Karpas-422 (cell line): ENCODE measurements around the gene TUSC2. TPM values are rescaled to one million over a fixed set of nuclear protein-coding genes. Genes with fewer than 3 reads are reported as not detected.

Source experiments
- DNase-seq: peaks from one replicate; pipeline ENCODE4 v3.0.0-alpha.2; 2015
- H2AFZ ChIP-seq: fragments of 200-600 bp; sonication (generic); 2 replicates; pipeline ENCODE4 v1.6.1; 2014; ENCODE audit warnings: antibody characterized with exemption, low read length, mixed read lengths
- H3K27ac ChIP-seq: fragments of 200-600 bp; sonication (generic); 2 replicates; pipeline ENCODE4 v1.5.1; 2014; ENCODE audit warnings: mild to moderate bottlenecking, low read length, moderate library complexity
- H3K27me3 ChIP-seq: fragments of 200-600 bp; sonication (generic); 2 replicates; pipeline ENCODE4 v1.6.1; 2014; ENCODE audit warnings: low read length, mixed read lengths
- H3K36me3 ChIP-seq: fragments of 200-600 bp; sonication (generic); 2 replicates; pipeline ENCODE4 v1.6.1; 2014; ENCODE audit warnings: low read length, mixed read lengths; ENCODE audit not compliant: insufficient read depth
- H3K4me1 ChIP-seq: fragments of 200-600 bp; sonication (generic); 2 replicates; pipeline ENCODE4 v1.6.1; 2014; ENCODE audit warnings: mild to moderate bottlenecking, low read length, mixed read lengths
- H3K4me2 ChIP-seq: fragments of 200-600 bp; sonication (generic); 2 replicates; pipeline ENCODE4 v1.6.1; 2014; ENCODE audit warnings: low read length, low read depth, mild to moderate bottlenecking; ENCODE audit not compliant: poor library complexity, severe bottlenecking
- H3K4me3 ChIP-seq: fragments of 200-600 bp; sonication (generic); 2 replicates; pipeline ENCODE4 v1.5.1; 2014; ENCODE audit warnings: mild to moderate bottlenecking, antibody characterized with exemption, low read length, mixed read lengths
- H3K79me2 ChIP-seq: fragments of 200-600 bp; sonication (generic); 2 replicates; pipeline ENCODE4 v1.6.1; 2014; ENCODE audit warnings: mild to moderate bottlenecking, low read length, mixed read lengths
- H3K9ac ChIP-seq: fragments of 200-600 bp; sonication (generic); 2 replicates; pipeline ENCODE4 v1.6.0; 2014; ENCODE audit warnings: low read length
- H3K9me2 ChIP-seq: fragments of 200-600 bp; sonication (generic), shearing (Covaris generic); replicated peaks from 2 replicates; pipeline ENCODE4 v1.6.0; 2014; ENCODE audit warnings: mild to moderate bottlenecking, low read length, moderate library complexity; ENCODE audit not compliant: insufficient read depth
- H3K9me3 ChIP-seq: fragments of 300-700, 200-600 bp; sonication (generic); 2 replicates; pipeline ENCODE4 v1.6.1; 2014; ENCODE audit warnings: low read length, mixed read lengths
- H4K20me1 ChIP-seq: fragments of 200-600 bp; sonication (generic); 2 replicates; pipeline ENCODE4 v1.6.1; 2014; ENCODE audit warnings: mild to moderate bottlenecking, antibody characterized with exemption, low read length, low read depth; ENCODE audit not compliant: insufficient read depth
- total RNA-seq: library from RNA; depleted of rRNA; stranded (reverse); fragments of >200 nt; shearing (Covaris generic); gene quantifications from 2 replicates; pipeline ENCODE4 v1.2.3, GENCODE V29; 2014; ENCODE audit warnings: low replicate concordance; rRNA removed

Gene TUSC2, protein sequence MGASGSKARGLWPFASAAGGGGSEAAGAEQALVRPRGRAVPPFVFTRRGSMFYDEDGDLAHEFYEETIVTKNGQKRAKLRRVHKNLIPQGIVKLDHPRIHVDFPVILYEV
- 38.1 and 49.6 TPM in 2 replicates for total RNA-seq

DNA sequence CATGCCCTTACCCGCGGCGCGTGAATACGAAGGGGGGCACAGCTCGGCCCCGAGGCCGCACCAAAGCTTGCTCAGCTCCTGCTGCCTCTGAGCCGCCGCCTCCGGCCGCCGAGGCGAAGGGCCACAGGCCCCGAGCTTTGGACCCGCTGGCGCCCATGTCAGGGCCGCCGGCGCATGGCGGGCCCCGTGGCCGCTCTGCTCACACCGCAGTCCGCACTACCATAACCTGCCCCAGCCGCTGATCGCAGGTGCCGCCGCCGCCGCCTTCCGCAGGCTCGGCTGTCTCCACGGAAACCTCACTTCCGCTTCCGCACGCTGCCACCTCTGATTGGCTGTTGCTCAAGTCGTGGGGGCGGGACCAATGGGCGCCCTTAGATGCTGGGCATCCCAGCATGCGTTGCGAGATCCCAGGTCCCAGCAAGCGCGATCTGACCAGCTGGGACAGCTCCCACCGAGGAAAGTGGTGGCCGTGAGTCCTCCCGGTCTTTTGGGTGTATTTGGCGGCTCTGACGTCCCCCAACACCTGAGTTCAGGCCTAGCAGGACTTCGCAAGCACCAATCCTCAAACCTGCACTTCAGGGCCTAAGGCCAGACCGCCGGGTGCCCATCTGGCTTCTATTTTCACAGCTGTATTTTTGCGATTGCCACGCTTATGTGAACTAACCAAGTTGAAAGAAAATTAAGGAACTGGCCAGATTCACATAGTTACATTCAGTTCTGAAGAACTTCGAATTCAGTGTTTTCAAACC, at the start of gene TUSC2:
Gene TUSC2 (minus strand): TSS at position 281 of the 749 bp plus-strand sequence. CDS start 124 bp downstream, at position 157.
- no peaks in the 10 kb centered on the region for H3K9me2 ChIP-seq
- H3K4me3 ChIP-seq: peak within 1 kb of the TSS; percentile 94
- H3K27me3 ChIP-seq: no peaks in the 10 kb centered on the region
- peaks cover 39% of the 10 kb centered on the region for H3K4me1 ChIP-seq
- H3K36me3 ChIP-seq: peaks cover 27% of the 10 kb centered on the region; the same call in 1 of the 2 replicates
- H3K9me3 ChIP-seq: no peaks in the 10 kb centered on the region
- peak; percentile 99 for DNase-seq
- H3K27ac ChIP-seq: peak within 1 kb of the TSS; percentile 48
- peak within 1 kb of the TSS; percentile 90 for H3K9ac ChIP-seq
- peaks cover 6% of the 10 kb centered on the region; the same call in 1 of the 2 replicates for H4K20me1 ChIP-seq
- H3K79me2 ChIP-seq: peaks cover 22% of the 10 kb centered on the region
- no peak within 1 kb of the TSS for H2AFZ ChIP-seq
- H3K4me2 ChIP-seq: peak within 1 kb of the TSS; percentile 82

DNA sequence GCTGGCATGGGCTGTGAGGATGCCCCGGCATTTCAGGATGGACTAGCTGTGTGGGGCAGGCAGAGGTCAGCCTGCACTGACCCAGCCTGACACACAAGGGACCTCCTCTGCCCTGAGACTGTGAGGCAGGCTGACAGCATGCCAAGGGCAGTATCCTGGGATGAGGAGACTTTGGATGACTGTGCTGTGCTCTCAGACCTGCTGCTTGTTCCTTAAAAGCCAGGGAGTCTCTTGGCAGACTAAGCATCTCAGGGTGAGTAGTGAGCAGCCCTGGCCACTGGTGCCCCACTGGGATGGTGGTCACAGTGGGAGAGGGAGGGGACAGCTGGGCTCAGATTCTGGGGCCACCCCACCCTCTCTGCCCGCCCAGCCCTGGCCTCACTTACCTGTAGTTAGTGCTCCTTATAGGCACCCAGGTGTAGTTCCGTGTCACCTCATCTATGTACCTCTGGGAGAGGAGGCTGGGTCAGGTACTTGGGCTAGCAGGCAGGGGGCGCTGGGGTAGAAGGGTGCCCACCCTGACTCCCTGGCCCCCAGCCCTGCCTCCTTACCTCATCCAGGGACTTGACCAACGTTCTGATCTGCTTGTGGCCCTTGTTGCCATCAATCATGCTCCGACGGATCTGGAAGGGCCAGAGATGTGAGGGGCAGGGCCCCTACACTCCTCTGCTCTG, 47.4 kb upstream of the TUSC2 start:
- H3K27me3 ChIP-seq: no peaks in the 10 kb centered on the region
- H3K4me1 ChIP-seq: no peaks in the 10 kb centered on the region
- no peaks in the 10 kb centered on the region for H3K9me2 ChIP-seq
- no peak overlapping the region for H2AFZ ChIP-seq
- no peak overlapping the region for H3K9ac ChIP-seq
- no peak overlapping the region for H3K4me3 ChIP-seq
- no peak overlapping the region for H3K27ac ChIP-seq
- no peak overlapping the region for H3K4me2 ChIP-seq
- no peaks in the 10 kb centered on the region for H3K9me3 ChIP-seq
- H3K79me2 ChIP-seq: no peaks in the 10 kb centered on the region
- peak; percentile 61 for DNase-seq
- no peaks in the 10 kb centered on the region for H3K36me3 ChIP-seq
- H4K20me1 ChIP-seq: no peaks in the 10 kb centered on the region

DNA sequence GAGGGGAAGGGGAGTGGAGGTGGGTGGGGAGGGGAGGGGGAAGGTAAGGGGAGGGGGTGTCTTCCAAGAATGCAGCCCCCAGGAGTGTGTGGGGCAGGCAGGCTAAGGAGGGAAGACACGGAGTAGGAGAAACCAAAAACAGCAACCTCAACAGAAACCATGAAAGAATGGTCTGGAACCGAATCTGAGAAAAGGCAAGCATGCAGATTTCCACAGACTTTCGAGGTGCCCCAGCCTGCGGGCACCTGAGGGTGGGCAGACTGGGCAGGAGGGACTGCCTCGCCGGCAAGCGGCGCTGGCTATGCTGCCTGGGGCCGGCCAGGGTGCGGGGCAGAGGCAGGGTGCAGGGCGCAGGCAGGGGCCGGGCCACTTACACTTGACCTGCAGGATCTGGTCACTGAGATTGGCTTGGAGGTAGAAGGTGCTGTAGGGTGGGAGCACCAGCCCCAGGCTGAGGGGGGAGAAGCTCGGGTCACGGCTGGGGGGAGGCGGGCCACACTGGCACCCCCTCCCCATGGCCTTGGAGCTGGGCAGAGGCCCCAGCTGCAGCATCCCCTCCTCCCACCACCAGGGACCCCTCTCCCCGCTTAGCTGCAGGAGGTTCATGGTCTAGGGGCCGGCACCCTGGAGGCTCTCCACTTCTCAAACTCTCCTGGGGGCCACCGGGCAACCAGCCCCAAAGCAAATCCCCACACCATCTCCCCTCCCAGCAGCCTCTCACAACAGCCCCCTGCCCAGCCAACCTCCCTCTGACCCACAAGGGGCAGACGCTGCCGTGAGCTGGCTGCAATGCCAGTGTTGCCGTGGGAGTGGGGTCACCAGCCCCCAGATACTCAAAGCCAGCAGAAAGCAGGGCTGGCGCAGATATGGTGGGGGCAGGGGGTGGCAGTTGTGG, 46.6 kb upstream of the TUSC2 start:
- Histone ChIP-seq H3K27me3 (no peaks in the 10 kb centered on the region), H3K79me2 (no peaks in the 10 kb centered on the region), H3K27ac (no peak overlapping the region), H3K9me3 (no peaks in the 10 kb centered on the region), H3K4me2 (no peak overlapping the region), H3K36me3 (no peaks in the 10 kb centered on the region), H3K4me1 (no peaks in the 10 kb centered on the region), H3K4me3 (no peak overlapping the region), H4K20me1 (no peaks in the 10 kb centered on the region), H3K9me2 (no peaks in the 10 kb centered on the region), H3K9ac (no peak overlapping the region), H2AFZ (no peak overlapping the region)
- DNase-seq: peak; percentile 32

DNA sequence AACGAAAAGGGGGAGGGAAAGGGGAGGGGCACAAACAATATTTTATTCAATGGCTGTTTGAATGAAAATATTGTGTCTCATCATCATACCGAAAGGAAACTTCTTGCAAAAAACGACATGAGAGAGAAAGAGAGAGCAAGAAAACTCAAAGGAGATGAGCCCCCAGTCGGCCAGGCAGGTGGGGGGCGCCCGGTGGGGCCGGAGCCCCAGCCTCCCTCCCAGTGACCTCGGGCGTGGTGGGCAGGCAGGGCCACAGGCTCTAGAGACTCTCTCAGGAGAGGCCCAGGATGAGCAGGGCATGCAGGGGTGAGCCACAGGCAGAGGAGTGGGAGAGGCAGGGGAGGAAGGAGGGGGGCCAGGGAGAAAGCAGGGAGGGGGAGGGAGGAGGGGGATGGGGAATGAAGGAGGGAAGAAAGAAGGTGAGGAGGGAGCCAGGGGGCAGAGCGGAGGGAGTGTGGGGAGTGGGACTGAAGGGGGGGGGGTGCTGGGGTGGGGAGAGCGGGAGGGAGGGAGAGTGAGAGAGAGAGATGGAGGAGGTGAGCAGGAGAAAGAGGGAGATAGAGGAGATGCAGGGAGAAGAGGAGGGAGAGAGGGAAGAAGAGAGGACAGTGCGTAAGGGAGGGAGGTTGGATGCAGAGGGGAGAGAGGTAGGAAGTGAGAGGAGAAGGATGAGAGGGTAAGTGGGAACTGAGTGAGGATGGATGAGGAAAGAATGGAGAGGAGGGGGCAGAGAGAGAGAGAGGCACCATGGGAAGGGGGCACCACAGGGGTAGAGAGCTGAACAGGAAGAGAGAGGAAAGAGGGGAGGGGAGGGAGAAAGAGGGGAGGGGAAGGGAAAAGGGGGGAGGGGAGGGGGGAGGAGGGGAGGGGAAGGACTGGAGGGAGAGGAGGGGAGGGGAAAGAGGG, 45.4 kb upstream of the TUSC2 start:
- DNase-seq: no peak
- Histone ChIP-seq H3K9me3 (no peaks in the 10 kb centered on the region), H3K79me2 (no peaks in the 10 kb centered on the region)

DNA sequence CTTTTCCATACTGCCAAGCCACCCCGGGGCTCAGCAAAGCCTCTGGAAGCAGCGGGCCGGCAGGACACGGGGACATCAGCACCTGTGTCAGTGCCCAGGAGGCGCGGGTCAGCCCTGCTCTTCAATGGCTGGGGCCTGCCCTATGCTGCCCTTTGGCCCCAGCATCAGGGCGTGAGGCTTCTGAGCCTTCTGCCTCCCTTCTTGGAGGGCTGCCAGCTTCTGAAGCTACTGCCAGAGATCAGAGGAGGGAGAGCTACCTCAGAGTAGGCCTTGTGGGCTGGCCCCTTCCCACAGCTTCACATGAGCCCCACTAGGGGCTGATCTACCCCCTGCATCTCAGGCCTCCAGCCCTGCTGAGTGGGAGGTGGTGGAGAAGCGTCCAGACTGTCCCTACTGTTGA, 44.3 kb upstream of the TUSC2 start:
- H3K9me3 ChIP-seq: no peaks in the 10 kb centered on the region
- H3K36me3 ChIP-seq: no peaks in the 10 kb centered on the region
- H3K4me1 ChIP-seq: no peaks in the 10 kb centered on the region
- no peaks in the 10 kb centered on the region for H4K20me1 ChIP-seq
- no peaks in the 10 kb centered on the region for H3K79me2 ChIP-seq
- H3K4me3 ChIP-seq: no peak overlapping the region
- no peak overlapping the region for H3K27ac ChIP-seq
- no peaks in the 10 kb centered on the region for H3K9me2 ChIP-seq
- no peak overlapping the region for H3K9ac ChIP-seq
- no peaks in the 10 kb centered on the region for H3K27me3 ChIP-seq
- H3K4me2 ChIP-seq: no peak overlapping the region
- DNase-seq: no peak
- H2AFZ ChIP-seq: no peak overlapping the region

More for the DNA sequence above, 45.4 kb upstream of the TUSC2 start:
- no peak overlapping the region for H3K27ac ChIP-seq
- H3K9ac ChIP-seq: no peak overlapping the region
- no peaks in the 10 kb centered on the region for H3K9me2 ChIP-seq
- no peak overlapping the region for H2AFZ ChIP-seq
- H3K4me2 ChIP-seq: no peak overlapping the region
- H3K27me3 ChIP-seq: no peaks in the 10 kb centered on the region
- H3K4me1 ChIP-seq: no peaks in the 10 kb centered on the region
- H4K20me1 ChIP-seq: no peaks in the 10 kb centered on the region
- no peak overlapping the region for H3K4me3 ChIP-seq
- no peaks in the 10 kb centered on the region for H3K36me3 ChIP-seq

DNA sequence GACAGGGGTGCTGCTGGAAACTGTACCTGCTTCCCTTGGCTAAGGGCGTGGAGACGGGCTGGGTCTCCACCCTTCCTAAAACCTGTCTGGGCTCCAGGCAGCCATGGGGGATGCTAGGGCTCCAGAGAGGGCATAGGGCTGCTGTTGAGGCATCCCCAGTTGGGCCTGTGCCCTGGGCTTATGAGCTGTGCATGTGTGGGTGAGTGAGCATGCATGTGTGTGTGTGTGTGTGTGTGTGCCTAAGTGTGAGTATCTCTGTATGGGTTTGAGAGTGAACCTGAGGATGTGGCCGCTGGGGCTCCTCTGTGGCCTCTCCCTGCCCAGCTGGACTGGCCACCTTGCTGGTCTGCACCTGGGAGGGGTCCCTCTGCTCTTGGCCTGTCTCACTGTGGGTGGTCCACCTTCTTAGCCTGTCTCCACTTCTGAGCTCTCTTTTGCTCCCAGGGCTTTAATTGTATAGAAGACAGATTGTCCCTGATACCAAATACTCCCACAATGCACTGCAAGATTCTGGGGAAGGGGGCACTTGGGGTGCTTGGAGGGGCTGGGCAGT, 43.2 kb upstream of the TUSC2 start:
- no peak overlapping the region for H3K9ac ChIP-seq

DNA sequence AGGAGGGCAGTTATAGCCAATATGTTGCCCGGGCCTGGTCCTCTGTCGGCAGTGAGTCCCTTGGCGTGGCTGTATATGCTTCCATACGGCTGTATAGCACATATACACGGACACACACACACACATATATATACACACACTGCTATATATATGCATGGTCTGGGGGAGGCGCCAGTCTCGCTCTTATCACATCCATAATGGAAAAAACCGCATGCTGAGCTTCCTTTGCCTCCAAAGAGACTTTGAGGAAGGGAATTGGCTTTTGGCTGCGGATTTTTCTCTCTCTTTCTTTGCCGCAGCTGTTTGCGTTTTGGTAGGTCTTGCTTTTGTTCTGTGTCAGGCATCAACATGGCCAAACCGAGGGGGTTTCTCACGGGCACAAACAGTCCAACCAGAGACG, 42.6 kb upstream of the TUSC2 start:
- H3K36me3 ChIP-seq: no peaks in the 10 kb centered on the region
- no peak overlapping the region for H3K4me3 ChIP-seq
- H3K79me2 ChIP-seq: no peaks in the 10 kb centered on the region
- H3K9me2 ChIP-seq: no peaks in the 10 kb centered on the region
- H3K27ac ChIP-seq: no peak overlapping the region
- no peaks in the 10 kb centered on the region for H4K20me1 ChIP-seq
- peak; percentile 56 for DNase-seq
- peaks cover 1% of the 10 kb centered on the region; the same call in 1 of the 2 replicates for H3K4me1 ChIP-seq
- H3K27me3 ChIP-seq: no peaks in the 10 kb centered on the region
- no peak overlapping the region for H2AFZ ChIP-seq
- H3K4me2 ChIP-seq: no peak overlapping the region
- no peak overlapping the region for H3K9ac ChIP-seq
- no peaks in the 10 kb centered on the region for H3K9me3 ChIP-seq

More for the DNA sequence above, 43.2 kb upstream of the TUSC2 start:
- Histone ChIP-seq H4K20me1 (no peaks in the 10 kb centered on the region), H3K9me2 (no peaks in the 10 kb centered on the region), H3K36me3 (no peaks in the 10 kb centered on the region), H3K27me3 (no peaks in the 10 kb centered on the region), H2AFZ (no peak overlapping the region), H3K4me2 (no peak overlapping the region), H3K4me1 (no peaks in the 10 kb centered on the region), H3K27ac (no peak overlapping the region), H3K9me3 (no peaks in the 10 kb centered on the region), H3K79me2 (no peaks in the 10 kb centered on the region), H3K4me3 (no peak overlapping the region)
- DNase-seq: no peak
